Mucosa of stomach (tissue), 1 donor: ENCODE results near the gene TMEM271.

Experiments used
- H3K27me3 ChIP-seq: one replicate; pipeline ENCODE4 v1.7.0; 2013; ENCODE audit warnings: mild to moderate bottlenecking, low read length; ENCODE audit not compliant: control insufficient read depth, insufficient read depth
- H3K36me3 ChIP-seq: one replicate; pipeline ENCODE4 v1.7.0; 2013; ENCODE audit warnings: low read length; ENCODE audit not compliant: control insufficient read depth, insufficient read depth
- H3K4me1 ChIP-seq: one replicate; pipeline ENCODE4 v1.7.0; 2013; ENCODE audit warnings: mild to moderate bottlenecking, low read length; ENCODE audit not compliant: control insufficient read depth, insufficient read depth
- H3K4me3 ChIP-seq: one replicate; pipeline ENCODE4 v1.7.0; 2013; ENCODE audit warnings: low read length
- H3K9ac ChIP-seq: one replicate; pipeline ENCODE4 v1.7.0; 2013; ENCODE audit warnings: mild to moderate bottlenecking, low read length, moderate library complexity
- H3K9me3 ChIP-seq: one replicate; pipeline ENCODE4 v1.7.0; 2013; ENCODE audit warnings: mild to moderate bottlenecking, low read length, moderate library complexity; ENCODE audit not compliant: control insufficient read depth
- donor health status: Pancreatic carcinoma.

Gene TMEM271

DNA sequence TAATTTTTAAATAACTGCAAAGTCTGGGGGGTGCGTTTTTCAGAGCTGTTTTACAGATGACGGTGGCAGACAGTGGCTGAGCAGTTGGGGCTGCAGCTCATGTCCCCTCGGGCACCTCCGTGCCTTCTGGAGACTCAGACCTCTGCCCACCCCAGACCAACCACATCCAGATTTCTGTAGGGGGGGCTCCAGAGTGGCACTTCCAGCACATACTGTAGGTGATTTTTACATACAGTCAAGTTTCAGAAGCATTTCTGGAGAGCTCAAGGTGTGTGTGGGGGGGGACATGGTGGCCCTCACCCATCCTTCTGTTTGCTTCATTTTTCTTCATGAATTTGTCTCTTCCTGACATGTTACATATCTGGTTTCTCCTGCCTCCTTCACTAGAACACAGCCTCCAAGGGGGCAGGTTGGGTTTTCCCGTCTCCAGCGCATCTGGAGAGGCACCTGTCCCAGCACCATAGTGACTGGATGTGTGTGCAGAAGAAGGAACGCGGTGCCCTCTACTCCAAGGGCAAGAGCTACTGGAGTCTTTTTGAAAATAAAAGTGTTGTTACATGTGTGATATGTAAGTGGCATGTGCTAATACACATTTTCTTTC lies 37.5 kb downstream of the TMEM271 start:
- no peaks in the 10 kb centered on the region for H3K9me3 ChIP-seq
- no peaks in the 10 kb centered on the region for H3K36me3 ChIP-seq
- no peaks in the 10 kb centered on the region for H3K27me3 ChIP-seq

DNA sequence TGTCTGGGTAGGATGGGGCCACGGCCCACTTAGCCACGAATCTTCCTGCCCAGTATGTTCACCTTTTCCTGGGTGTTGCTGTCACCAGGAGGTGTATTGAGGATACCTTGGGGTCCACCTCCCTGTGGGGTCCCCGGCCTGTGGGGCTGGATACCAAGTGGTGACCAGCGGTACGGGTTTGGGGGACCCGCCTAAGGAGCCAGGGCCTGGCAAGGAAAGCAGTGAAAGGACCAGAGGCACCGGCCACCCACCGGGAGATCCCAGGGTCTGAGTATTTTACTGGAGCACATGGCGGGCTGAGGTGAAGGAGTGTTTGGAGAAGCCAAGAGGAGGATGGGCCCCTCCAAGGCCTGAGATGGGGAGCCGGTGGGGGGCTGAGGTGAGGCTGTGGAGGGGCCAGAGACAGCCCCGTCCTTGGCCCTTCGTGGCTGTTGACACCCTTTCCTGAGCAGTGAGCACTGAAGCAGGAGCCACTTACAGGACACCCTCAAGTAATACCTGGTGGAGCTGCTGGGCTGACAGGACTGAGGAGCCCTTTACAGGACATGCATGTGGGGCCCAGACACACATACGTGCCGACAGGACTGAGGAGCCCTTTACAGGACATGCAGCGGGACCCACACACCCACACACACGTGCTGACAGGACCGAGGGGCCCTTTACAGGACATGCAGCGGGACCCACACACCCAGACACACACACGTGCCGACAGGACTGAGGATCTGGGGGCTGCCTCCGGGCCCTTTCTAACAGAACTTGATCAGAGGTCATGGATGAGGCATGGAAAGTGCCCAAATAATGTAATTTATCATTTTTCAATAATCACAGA lies 38.4 kb downstream of the TMEM271 start:
- Histone ChIP-seq H3K4me1 (no peaks in the 10 kb centered on the region), H3K36me3 (peaks cover 5% of the 10 kb centered on the region), H3K9me3 (no peaks in the 10 kb centered on the region), H3K9ac (no peak overlapping the region), H3K27me3 (no peaks in the 10 kb centered on the region), H3K4me3 (no peak overlapping the region)

More for the DNA sequence above, 37.5 kb downstream of the TMEM271 start:
- H3K4me3 ChIP-seq, result no peak overlapping the region
- no peaks in the 10 kb centered on the region for H3K4me1 ChIP-seq
- no peak overlapping the region for H3K9ac ChIP-seq

DNA sequence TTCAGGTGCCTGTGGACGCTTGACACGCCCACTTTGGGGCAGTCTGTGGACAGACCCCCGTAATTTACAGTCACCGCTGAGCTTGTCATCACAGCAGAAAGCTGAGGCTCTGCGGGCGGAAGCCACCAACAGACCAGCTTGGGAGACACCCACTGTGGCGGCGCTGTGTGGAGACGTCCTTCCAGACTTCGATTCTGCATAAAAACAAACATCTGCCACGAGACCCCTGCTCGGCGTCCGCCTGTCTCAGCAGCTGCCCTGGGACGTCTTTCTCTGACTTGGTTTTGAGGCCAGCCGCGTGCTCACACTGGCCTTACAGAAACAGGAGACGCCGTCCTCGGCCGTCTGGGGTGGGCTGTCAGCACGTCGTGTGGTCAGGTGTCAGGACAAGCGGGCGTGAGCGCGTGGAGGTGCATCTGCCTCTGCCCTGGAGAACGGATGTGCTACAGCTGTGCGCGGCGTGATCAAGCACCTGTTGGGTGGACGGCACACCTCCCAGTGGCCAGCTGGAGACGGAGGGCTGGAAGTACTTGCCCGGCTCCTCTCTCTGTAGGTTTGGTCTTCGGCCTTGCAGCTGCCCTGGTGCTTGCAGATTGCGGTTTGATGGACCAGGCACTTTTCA lies 39.6 kb downstream of the TMEM271 start:
- H3K4me1 ChIP-seq, result no peaks in the 10 kb centered on the region
- H3K9ac ChIP-seq, result no peak overlapping the region
- H3K9me3 ChIP-seq, result no peaks in the 10 kb centered on the region
- H3K27me3 ChIP-seq, result no peaks in the 10 kb centered on the region
- no peak overlapping the region for H3K4me3 ChIP-seq
- peaks cover 10% of the 10 kb centered on the region for H3K36me3 ChIP-seq

DNA sequence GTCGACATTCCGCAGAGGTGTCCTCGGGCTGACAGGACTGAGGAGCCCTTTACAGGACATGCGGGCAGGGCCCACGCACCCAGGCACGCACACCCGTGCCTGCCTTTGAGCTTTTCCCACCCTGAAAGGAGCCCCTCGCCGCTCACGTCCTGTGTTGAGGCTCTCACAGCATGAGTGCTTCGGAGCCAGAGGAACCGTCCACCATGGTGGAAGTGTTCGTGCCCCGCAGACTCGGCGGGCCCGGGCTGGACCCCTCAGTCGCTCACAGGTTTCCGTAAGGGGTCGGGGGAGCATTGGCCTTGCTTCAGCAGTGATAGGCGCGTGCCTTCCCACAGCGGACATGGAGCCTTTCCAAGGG lies 40.2 kb downstream of the TMEM271 start:
- H3K36me3 ChIP-seq, result peaks cover 10% of the 10 kb centered on the region
- H3K9me3 ChIP-seq, result no peaks in the 10 kb centered on the region
- no peak overlapping the region for H3K4me3 ChIP-seq
- no peaks in the 10 kb centered on the region for H3K27me3 ChIP-seq
- H3K4me1 ChIP-seq, result no peaks in the 10 kb centered on the region
- H3K9ac ChIP-seq, result no peak overlapping the region

DNA sequence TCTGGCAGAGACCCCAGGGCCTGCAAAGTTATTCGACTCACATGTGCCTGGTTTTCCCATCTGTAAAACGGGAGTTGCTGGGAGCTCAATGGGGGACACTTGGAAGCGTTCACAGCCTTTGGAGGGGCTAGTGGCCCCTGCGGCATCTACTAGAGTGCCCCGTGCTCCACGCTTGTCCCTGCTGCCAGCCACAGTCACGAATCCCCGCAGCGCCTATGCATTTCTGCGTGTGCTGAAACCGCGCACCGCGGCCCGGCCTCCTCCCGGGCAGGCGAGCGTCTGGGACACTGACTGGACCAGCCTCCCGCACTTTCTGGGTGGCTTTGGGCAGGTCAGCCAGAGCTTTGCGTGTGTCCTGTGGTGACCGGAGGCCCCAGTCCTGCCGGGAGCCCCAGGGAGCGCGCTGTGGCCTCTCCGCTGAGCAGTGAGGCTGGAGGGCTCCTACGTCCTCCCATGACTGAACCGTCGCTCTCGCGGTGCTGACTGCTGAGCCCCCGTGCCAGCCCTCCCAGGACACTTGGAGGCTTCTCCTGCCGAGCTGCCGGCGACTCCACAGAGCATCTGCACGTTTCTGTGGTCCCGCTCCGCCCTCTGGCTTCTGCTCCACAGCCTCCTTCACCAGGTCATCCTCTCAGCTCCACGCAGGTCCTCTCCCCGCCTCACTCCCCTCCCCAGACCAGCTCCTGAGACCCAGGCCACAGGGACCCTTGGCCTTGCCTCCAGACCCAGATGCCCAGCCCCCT lies 40.7 kb downstream of the TMEM271 start:
- no peaks in the 10 kb centered on the region for H3K9me3 ChIP-seq
- no peak overlapping the region for H3K9ac ChIP-seq
- peaks cover 10% of the 10 kb centered on the region for H3K36me3 ChIP-seq
- no peak overlapping the region for H3K4me3 ChIP-seq
- no peaks in the 10 kb centered on the region for H3K4me1 ChIP-seq
- H3K27me3 ChIP-seq, result no peaks in the 10 kb centered on the region

DNA sequence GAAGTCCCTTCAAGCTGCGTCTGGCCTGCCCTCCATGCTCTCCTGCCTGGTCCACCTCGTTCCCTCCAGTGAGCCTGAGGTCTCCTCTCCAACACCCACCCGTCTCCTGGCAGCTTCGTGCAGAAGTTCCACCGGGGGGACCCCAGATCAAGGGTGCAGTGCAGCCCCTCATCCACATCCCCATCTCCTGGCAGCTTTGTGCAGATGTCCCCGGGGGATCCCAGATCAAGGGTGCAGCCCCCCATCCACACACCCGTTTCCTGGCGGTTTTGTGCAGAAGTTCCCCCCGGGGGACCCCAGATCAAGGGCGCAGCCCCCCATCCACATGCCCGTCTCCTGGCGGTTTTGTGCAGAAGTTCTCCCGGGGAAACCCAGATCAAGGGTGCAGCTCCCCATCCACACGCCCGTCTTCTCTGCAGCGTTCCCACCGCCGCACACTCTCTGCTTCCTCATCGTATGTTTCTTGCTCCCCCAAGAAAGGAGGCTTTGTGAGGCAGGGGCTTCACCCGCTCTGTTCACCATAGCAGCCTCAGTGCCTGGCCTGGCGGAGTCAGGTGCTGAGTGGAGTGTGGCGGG lies 41.4 kb downstream of the TMEM271 start:
- Histone ChIP-seq H3K9me3 (no peaks in the 10 kb centered on the region), H3K36me3 (peaks cover 10% of the 10 kb centered on the region), H3K9ac (no peak overlapping the region), H3K4me1 (no peaks in the 10 kb centered on the region), H3K27me3 (no peaks in the 10 kb centered on the region), H3K4me3 (no peak overlapping the region)

DNA sequence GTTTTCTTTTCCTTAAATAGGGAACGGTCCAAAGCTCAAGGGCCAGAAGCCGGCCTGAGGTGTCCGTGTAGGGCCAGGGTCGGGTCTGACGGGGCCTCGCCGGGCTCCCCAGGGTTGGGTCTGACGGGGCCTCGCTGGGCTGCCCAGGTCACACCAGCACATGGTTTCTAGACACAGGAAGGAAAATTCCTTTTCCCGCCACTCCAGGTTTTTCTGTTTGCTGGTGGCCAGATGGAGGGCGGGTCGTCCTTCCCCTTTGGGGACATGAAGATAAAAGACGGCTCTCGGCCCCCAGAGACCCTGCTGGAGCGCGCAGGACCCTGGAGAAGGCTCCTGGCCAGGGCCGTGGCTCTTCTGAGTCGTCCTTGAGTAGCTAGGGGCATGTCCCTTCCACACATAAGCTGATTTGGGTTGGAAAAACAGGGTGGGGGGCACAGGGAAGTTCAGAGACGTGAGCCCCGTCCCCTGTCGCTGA lies 42.0 kb downstream of the TMEM271 start:
- H3K9me3 ChIP-seq, result no peaks in the 10 kb centered on the region
- H3K4me3 ChIP-seq, result no peak overlapping the region
- no peak overlapping the region for H3K9ac ChIP-seq
- H3K36me3 ChIP-seq, result peaks cover 10% of the 10 kb centered on the region
- H3K4me1 ChIP-seq, result no peaks in the 10 kb centered on the region
- no peaks in the 10 kb centered on the region for H3K27me3 ChIP-seq

DNA sequence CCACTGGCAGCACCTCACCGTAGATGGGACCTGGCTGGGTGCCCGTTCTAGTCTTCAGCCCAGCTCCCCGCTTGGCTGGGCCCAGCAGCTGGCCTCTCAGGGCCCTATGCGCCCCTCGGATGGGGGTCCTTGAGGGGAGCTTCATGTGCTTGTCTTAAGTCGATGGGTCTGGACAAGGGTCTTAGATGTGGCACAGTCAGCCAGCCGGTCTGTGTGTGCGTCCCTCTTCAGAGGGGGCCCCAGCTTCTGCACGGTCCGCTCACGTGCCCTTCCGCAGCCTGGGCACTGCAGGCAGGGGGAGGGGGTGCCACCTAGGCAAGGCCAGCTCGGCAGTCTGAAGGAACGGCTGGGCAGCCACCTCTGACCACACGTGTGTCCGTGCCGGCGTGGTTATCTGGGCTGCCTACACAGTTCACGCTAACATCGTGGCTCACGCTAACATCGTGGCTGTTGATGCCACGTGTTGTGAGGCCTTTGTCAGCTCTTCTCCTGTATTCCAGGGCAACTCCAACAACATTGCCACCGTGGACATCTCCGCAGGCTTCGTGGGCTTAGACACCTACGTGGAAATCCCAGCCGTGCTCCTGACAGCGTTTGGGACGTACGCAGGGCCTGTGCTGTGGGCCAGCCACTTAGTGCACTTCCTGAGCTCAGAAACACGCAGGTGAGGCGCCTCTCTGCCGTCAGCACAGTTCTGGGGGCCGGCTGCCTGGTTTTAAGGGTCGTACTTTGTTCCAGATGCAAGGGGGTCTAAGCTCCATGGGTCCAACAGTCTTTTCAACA lies 42.6 kb downstream of the TMEM271 start:
- Histone ChIP-seq H3K27me3 (no peaks in the 10 kb centered on the region), H3K9me3 (no peaks in the 10 kb centered on the region), H3K36me3 (peaks cover 10% of the 10 kb centered on the region), H3K4me1 (no peaks in the 10 kb centered on the region), H3K4me3 (no peak overlapping the region), H3K9ac (no peak overlapping the region)

DNA sequence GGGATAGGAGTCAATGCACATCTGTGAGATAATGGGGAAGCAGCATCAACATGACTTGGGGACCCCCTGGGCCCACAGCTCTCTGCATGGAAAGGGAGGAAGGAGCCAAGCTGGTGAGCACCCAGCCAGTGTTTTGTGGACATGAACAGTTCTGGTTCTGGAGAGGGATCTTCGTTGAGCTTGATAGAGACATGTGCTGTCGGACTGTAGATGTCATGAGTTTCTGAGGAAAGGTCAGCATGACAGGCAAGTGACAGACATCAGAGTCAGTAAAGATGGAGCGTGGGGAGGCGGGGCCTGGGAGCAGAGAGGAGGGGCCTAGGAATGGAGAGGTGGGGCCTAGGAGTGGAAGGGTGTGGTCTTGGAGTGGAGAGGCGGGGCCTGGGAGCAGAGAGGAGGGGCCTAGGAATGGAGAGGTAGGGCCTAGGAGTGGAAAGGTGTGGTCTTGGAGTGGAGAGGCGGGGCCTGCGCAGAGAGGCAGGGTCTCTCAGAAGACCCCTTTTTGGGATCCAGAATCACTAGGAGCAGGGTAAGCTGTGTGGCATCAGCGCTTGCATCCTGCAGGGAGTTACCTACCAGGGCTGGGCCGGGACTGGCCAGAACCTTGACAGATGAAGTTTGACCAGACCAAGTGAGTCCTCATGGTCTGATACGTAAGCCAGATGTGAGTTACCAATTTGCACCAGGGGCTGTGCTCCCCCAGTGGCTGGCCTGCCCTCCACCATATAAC lies 43.3 kb downstream of the TMEM271 start:
- Histone ChIP-seq H3K27me3 (no peaks in the 10 kb centered on the region), H3K4me1 (no peaks in the 10 kb centered on the region), H3K9ac (no peak overlapping the region), H3K36me3 (peaks cover 10% of the 10 kb centered on the region), H3K4me3 (no peak overlapping the region), H3K9me3 (no peaks in the 10 kb centered on the region)

DNA sequence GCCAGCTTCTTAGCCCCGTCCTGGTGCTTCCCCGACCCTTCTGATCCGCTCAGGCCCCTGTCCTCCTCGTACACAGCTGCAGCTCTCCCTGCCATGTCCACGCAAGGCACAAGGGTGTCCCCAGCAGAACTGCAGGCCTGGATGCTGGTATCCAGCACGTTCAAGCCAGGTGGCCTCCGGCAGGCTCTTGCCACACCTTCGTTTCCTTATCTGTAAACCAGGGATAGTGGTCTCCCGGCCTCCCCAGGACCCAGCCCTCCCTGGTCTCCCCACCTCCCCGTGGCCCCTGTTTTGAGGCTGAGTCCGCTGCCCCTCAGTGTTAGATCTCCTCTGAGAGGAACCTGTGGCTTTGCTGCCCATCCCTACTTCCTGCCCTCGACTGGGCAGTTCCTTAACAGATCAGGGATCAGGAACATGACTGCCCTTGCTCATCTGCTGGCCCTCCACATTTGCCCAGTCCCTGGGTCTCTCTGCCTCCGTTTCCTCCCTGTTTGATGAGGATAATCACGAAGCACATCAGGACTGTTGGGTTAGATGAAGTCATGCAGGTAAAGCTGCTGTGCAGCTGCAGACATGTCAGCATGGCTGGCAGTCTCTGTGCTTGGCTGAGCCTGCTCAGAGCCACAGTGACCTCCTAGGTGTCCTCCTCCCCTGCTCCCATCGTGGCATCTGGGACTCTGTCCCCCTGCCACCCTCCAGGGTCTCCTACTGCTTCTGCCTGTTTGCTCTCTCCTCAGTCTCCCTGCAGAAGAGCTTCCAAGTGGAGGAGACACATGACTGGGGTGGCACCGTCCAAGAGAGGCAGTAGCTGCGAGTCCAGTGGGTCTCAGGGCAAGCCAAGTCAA lies 44.2 kb downstream of the TMEM271 start:
- no peak overlapping the region for H3K9ac ChIP-seq
- H3K9me3 ChIP-seq, result no peaks in the 10 kb centered on the region
- H3K4me3 ChIP-seq, result no peak overlapping the region
- H3K36me3 ChIP-seq, result peaks cover 10% of the 10 kb centered on the region
- no peaks in the 10 kb centered on the region for H3K4me1 ChIP-seq
- H3K27me3 ChIP-seq, result no peaks in the 10 kb centered on the region
